Measurements from ENCODE around the gene ERICH4. TPM values are rescaled to one million over a fixed set of nuclear protein-coding genes. Genes with fewer than 3 reads are reported as not detected.

The ERICH4 gene
- total and polyA plus RNA-seq, 2 of the 4 experiments (the other 2 are of a cell fraction), result not detected

DNA sequence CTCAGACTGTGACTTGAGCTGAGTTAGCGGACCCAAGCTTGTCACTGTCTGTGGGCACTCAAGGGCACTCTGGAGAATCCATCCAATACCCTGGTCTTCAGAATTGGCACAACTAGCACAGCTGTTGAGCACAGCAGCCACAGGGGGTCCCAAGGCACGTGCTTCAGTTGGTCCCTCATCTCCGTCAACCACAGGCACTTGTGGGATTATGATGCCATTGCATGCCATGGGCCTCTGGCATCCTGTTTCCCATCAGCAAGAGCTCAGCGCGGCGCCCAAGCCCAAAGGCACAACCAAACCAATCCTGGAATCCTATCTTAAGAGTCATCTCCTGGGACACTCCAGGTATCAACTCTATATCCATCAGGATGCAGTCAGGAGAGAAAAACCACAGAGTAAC is 12.0 kb upstream of the ERICH4 start:
- peaks cover 22% of the 10 kb centered on the region for H3K36me3 ChIP-seq (ENCODE audit: control insufficient read depth, insufficient read depth, low read length)
- H3K9ac ChIP-seq (ENCODE audit: low read depth, low read length), result no peak overlapping the region
- no TSS peak for BruUV-seq (replicated peaks)
- no peak overlapping the region for H3K56ac ChIP-seq (ENCODE audit: extremely low read depth, insufficient read depth, low read length)
- 88% methylated on average over 1 of the region's 6 CpGs; no CpG with 5 or more reads in 1 of the 2 experiments for WGBS, 2 experiments (ENCODE audit: extremely low coverage in 2 of 2, insufficient read length in 1 of 2)
- no peak for ATAC-seq (ENCODE audit: low read depth)
- TF ChIP-seq BHLHE40 (IDR thresholded peaks at IDR 0.05; ENCODE audit: low read depth, low read length) (no peak), NFE2L2 (IDR thresholded peaks at IDR 0.05; ENCODE audit: low read depth, low read length) (no peak), SMC3 (IDR thresholded peaks at IDR 0.05; ENCODE audit: low read depth, low read length) (no peak), RFX5 (IDR thresholded peaks at IDR 0.05; ENCODE audit: low read depth, low read length) (no peak), ELK1 (IDR thresholded peaks at IDR 0.05; ENCODE audit: borderline replicate concordance, low read depth, low read length) (no peak), RAD21 (IDR thresholded peaks at IDR 0.05; ENCODE audit: low read length) (no peak), POLR2A (IDR thresholded peaks at IDR 0.05; ENCODE audit: low read depth, low read length) (no peak), CEBPB (IDR thresholded peaks at IDR 0.05; ENCODE audit: low read depth, low read length) (no peak)
- no peaks in the 10 kb centered on the region; a peak in 1 of 4 replicates for H3K79me1 ChIP-seq (ENCODE audit: low read depth in 1 of 2, low read length in 2 of 2)
- CTCF ChIA-PET, result no interaction called here
- H3K27me3 ChIP-seq (ENCODE audit: control insufficient read depth, insufficient read depth, low read length), result no peaks in the 10 kb centered on the region
- no peaks in the 10 kb centered on the region for H3K9me1 ChIP-seq (ENCODE audit: insufficient read depth, low read length)
- POLR2A ChIA-PET (ENCODE audit: unreplicated experiment), result no interaction called here
- H2AK9ac ChIP-seq (replicated peaks; ENCODE audit: low read depth, low read length, poor library complexity), result no peak overlapping the region
- H4K5ac ChIP-seq (ENCODE audit: low read depth, low read length), result no peak overlapping the region
- H4K20me1 ChIP-seq (ENCODE audit: insufficient read depth, low read length), result no peaks in the 10 kb centered on the region
- intact Hi-C loops (cut with micrococcal nuclease) (loop anchor here (1.0 kb wide), 1 partner anchor 110 kb away; no protein-coding TSS in a partner anchor), dilution Hi-C loops (cut with HindIII; ENCODE audit: low sequenced_read_pairs, unreplicated experiment) (no loop called here), in situ Hi-C loops (cut with MboI; ENCODE audit: low sequenced_read_pairs) (no loop called here)
- no peak overlapping the region for H3K14ac ChIP-seq (replicated peaks; ENCODE audit: low read depth, low read length)
- H3K4ac ChIP-seq (ENCODE audit: low read depth, low read length), result no peak overlapping the region
- peaks cover 10% of the 10 kb centered on the region; the same call in 1 of the 2 replicates for H3K4me1 ChIP-seq (ENCODE audit: control insufficient read depth, insufficient read depth, low read length)
- no peak overlapping the region for H4K91ac ChIP-seq (ENCODE audit: insufficient read depth, low read depth, low read length)
- H3K4me3 ChIP-seq (ENCODE audit: insufficient read depth, low read depth, low read length), result no peak overlapping the region
- H3K9me3 ChIP-seq (ENCODE audit: control insufficient read depth, insufficient read depth, low read length), result no peaks in the 10 kb centered on the region
- H3K23ac ChIP-seq (ENCODE audit: low read depth, low read length), result no peak overlapping the region
- no peak overlapping the region for H2BK5ac ChIP-seq (ENCODE audit: low read depth, low read length, poor library complexity, severe bottlenecking)
- H2AFZ ChIP-seq (replicated peaks; ENCODE audit: low read length, poor library complexity), result no peak overlapping the region
- DNase-seq, result no peak
- H3K18ac ChIP-seq (ENCODE audit: low read depth, low read length), result no peak overlapping the region
- H3K27ac ChIP-seq (ENCODE audit: insufficient read depth, low read length), result no peak overlapping the region
- no peak overlapping the region for H2BK20ac ChIP-seq (ENCODE audit: low read depth, low read length)
- H3K4me2 ChIP-seq (ENCODE audit: low read depth, low read length), result no peak overlapping the region
- no peak overlapping the region for H4K8ac ChIP-seq (ENCODE audit: low read depth in 2 of 2, low read length in 2 of 2)
- no peak overlapping the region for H2BK15ac ChIP-seq (ENCODE audit: low read depth, low read length)
- H2AK5ac ChIP-seq (ENCODE audit: low read depth, low read length), result no peak overlapping the region
- no peak overlapping the region for H2BK120ac ChIP-seq (ENCODE audit: low read depth, low read length)
